HT-29 (cell line): ENCODE data around the gene PIN4. TPM values are rescaled to one million over a fixed set of nuclear protein-coding genes. Genes with fewer than 3 reads are reported as not detected.
"Not testable (repeated sequence)": the region's sequence is repeated elsewhere in the genome, so short reads cannot be mapped to it uniquely, and the experiment has no call there.

Experiments used
- DNase-seq: peaks from one replicate; pipeline ENCODE4 v3.0.0-alpha.2; 2015; ENCODE audit warnings: low spot score
- total RNA-seq: library from RNA; depleted of rRNA; stranded (reverse); fragments of >200 nt; shearing (Covaris generic); gene quantifications from 2 replicates; pipeline ENCODE4 v1.2.3, GENCODE V29; 2014; rRNA removed

Gene PIN4
- total RNA-seq, 1 experiment from 2014 or later: 17.5 TPM

GRCh38 chrX:72201836-72202536 is 20.4 kb downstream of the PIN4 start:
- no peak for DNase-seq

- DNase-seq: no peak
Observed at GRCh38 chrX:72202792-72203401, 21.3 kb downstream of the PIN4 start.

GRCh38 chrX:72203421-72203820 is 21.9 kb downstream of the PIN4 start:
- DNase-seq: no peak

GRCh38 chrX:72205706-72206105 is 24.1 kb downstream of the PIN4 start:
- no peak for DNase-seq

- DNase-seq: no peak
Observed at GRCh38 chrX:72207366-72207765, 25.8 kb downstream of the PIN4 start.

DNA sequence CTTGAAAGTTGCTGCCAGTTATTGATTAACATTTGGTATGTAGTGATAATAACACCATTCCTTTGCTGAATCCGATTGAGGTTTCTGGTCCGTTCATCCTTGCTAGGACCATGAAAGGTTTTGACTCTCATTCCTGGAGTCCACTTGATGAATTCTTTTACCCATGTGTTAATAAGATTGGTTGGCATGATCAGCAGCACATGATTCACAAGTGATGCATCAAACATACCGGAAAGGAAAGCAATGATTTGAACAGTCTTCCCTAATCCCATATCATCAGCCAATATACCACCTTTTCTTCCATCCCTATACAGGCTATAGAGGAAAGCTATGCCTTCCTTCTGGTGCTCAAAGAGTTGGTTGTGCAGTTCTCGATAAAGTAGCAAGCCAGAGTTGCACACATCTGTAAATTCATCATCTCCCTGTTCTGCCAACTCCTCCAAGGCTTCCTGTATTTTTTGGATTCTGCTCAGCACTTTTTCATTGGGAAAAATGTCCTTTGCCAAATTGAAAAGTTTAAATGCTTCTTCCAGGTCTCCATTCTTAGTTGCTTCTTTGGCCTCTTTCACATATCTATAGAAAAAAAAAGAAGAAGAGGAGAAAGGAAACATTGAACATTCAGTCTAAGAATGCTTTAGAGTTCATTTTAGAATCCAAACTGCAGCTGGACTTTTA is 26.7 kb downstream of the PIN4 start:
- no peak for DNase-seq

GRCh38 chrX:72216973-72217372 is 35.4 kb downstream of the PIN4 start:
- DNase-seq: no peak

GRCh38 chrX:72220375-72220774 is 38.8 kb downstream of the PIN4 start:
- not testable (repeated sequence) for DNase-seq

- DNase-seq: no peak
Observed at GRCh38 chrX:72230290-72230689, 48.7 kb downstream of the PIN4 start.

DNA sequence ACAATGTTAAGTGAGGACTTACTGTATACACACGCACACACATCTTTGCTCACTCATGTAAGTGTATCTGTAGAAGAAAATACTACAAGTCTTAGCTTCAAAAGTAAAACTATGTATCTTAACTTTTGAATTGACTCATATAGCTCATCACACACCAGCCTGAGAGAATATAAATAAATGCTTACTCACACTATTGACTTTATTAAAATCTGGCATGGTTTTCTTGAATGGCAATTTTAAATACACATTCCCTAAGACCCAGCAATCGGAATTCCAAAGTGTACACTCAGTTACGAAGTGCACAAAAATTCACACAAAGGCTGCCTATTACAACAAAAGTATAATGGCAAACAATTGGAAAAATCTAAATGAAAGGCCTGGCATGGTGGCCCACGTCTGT is 55.3 kb downstream of the PIN4 start:
- DNase-seq: no peak

DNA sequence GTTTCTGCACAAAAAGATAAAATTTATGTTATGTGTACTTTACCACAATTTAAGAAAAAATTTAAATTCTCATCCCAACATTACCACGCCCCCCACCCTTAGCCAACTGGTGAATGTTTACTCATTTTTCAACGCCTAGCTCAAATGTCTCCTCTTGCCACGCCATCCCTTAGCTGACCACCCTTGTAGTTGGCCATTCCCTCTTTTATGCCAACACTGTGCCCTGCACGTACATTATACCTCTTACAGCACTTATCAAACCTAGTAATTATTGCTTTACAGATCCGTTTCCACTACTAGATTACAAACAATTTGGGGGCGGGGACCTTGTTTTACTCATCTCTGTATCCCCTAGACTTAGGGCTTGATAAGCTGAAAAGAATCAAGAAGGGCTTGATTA is 56.6 kb downstream of the PIN4 start:
- peak; percentile 24 for DNase-seq

GRCh38 chrX:72238721-72239475 is 57.3 kb downstream of the PIN4 start, which contains the start of gene ERCC6L:
ERCC6L (minus strand) TSS chrX:72239027; CDS start chrX:72238911, 116 bp downstream.
- DNase-seq: peak; percentile 89

GRCh38 chrX:72240976-72241375 is 59.4 kb downstream of the PIN4 start:
- no peak for DNase-seq

- no peak for DNase-seq
Observed at GRCh38 chrX:72243472-72243871, 61.9 kb downstream of the PIN4 start.

- peak; percentile 82 for DNase-seq
Observed at GRCh38 chrX:72245461-72246089, 64.0 kb downstream of the PIN4 start.

DNA sequence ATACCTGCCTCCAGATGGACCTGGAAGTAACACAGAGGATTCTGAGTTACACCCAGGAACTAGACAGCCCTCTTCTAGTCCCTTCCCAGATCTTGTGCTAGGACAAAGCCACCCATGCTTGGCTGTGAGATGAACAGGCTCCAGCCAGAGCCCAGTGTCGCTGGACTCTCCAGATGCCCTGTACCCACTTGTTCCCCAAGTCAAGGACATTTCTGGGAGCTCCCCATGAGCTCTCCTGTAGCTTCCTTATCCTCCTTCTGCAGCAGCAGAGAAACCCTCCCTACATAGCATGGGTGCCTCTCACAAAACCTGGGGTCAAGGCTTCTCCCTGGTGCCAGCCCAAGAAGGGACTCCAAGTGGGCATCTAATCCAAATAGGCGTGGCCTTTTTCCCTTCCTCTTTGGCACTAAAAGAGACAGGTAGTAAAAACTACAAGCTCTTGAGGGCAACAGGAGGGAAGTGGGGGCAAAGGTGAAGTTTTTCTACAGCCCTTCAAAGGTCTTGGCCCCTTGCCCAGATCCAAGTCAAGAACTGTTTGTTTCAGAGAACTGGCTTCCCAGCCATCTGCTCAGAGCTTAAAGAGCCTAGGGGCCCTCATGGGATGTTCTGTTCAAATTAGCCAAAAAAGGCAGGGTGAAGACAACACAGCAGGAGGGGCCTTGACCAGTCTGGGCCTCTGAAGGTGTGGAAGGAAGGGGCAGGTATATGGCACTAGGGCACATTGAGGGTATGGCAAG is 65.8 kb downstream of the PIN4 start:
- DNase-seq: peak; percentile 78

Other genes with a start within 250 kb of the PIN4 start
- not detected in 2 replicates for gene RTL5, start 49.8 kb upstream of the PIN4 start, total RNA-seq
- gene ERCC6L, start 57.3 kb downstream of the PIN4 start, total RNA-seq: 3.8 and 5.5 TPM in 2 replicates
- 865 and 880 TPM in 2 replicates for gene RPS4X, start 95.5 kb downstream of the PIN4 start, total RNA-seq
- gene CITED1, start 124.2 kb downstream of the PIN4 start, total RNA-seq: 1.3 and 3.2 TPM in 2 replicates